ENCODE data around the gene PLEKHB2. TPM values are rescaled to one million over a fixed set of nuclear protein-coding genes. Genes with fewer than 3 reads are reported as not detected.

Gene PLEKHB2
- total RNA-seq (2022) (132 and 139 TPM in 2 replicates), Bru-seq, nascent RNA (percentile 70 among the genes with signal in this experiment), BruChase-seq, experiment 1, labeled RNA remaining after a 2-hour chase (percentile 80 among the genes with signal in this experiment), BruChase-seq, experiment 2, labeled RNA remaining after a 6-hour chase (percentile 91 among the genes with signal in this experiment)
- long read RNA-seq, full-length matches to known transcripts: 132 of 541 reads
- long read RNA-seq, partial matches to known transcripts: 7 of 541 reads
- long read RNA-seq, other reads (novel, unspliced or antisense): 402 of 541 reads

- H3K27me3 ChIP-seq (replicated peaks; ENCODE audit: control insufficient read depth, insufficient read depth, low read length): no peaks in the 10 kb centered on the region
- no TSS peak for BruUV-seq (replicated peaks)
These were observed at the start of gene PLEKHB2 for GRCh38 chr2:131105156-131105949. Gene PLEKHB2 (plus strand): TSS chr2:131105336. CDS start chr2:131120942, 15,606 bp downstream.

GRCh38 chr2:131056204-131056931 lies 48.8 kb upstream of the PLEKHB2 start:
- Mint-ChIP-seq H3K4me1 (ENCODE audit: low read depth, unreplicated experiment) (peaks cover 8% of the 10 kb centered on the region), H3K27me3 (ENCODE audit: insufficient read depth, unreplicated experiment) (no peaks in the 10 kb centered on the region), H3K27ac (ENCODE audit: unreplicated experiment) (peak overlapping the region; percentile 58), H3K36me3 (ENCODE audit: insufficient read depth, unreplicated experiment) (peaks cover 90% of the 10 kb centered on the region), H3K4me3 (ENCODE audit: unreplicated experiment) (no peak overlapping the region), H3K9me3 (ENCODE audit: unreplicated experiment) (no peaks in the 10 kb centered on the region)
- ChIA-PET POLR2A (no interaction called here), CTCF (no interaction called here)
- H3K27me3 ChIP-seq (replicated peaks; ENCODE audit: control insufficient read depth, insufficient read depth, low read length): no peaks in the 10 kb centered on the region
- H3K9me3 ChIP-seq: no peaks in the 10 kb centered on the region
- H3K4me1 ChIP-seq: no peaks in the 10 kb centered on the region
- intact Hi-C loops (cut with micrococcal nuclease; ENCODE audit: unreplicated experiment): no loop called here
- no peak overlapping the region for H3K4me3 ChIP-seq (ENCODE audit: low read depth, low read length)
- TF ChIP-seq CTCF (IDR thresholded peaks at IDR 0.05; ENCODE audit: insufficient read depth in 1 of 2, low read depth in 1 of 2, low read length in 1 of 2, severe bottlenecking in 1 of 2, unreplicated experiment in 1 of 2): no peak
- H3K36me3 ChIP-seq (ENCODE audit: control insufficient read depth, insufficient read depth, low read length): peaks cover 5% of the 10 kb centered on the region; the same call in 1 of the 2 replicates
- no TSS peak for BruUV-seq (replicated peaks)
- no peak for DNase-seq

More at GRCh38 chr2:131105156-131105949, at the start of gene PLEKHB2:
- H3K9me3 ChIP-seq: no peaks in the 10 kb centered on the region
- H3K36me3 Mint-ChIP-seq (ENCODE audit: insufficient read depth, unreplicated experiment): peaks cover 36% of the 10 kb centered on the region
- POLR2A ChIA-PET: interaction anchor here (2.0 kb wide), 1 partner anchor 12 kb away, joined by 18 read pairs; the partner anchor contains the start of gene FAM168B
- DNase-seq: peak; percentile 92 to 97
- peak within 1 kb of the TSS; percentile 97 for H3K4me3 ChIP-seq (ENCODE audit: low read depth, low read length)
- H3K9me3 Mint-ChIP-seq (ENCODE audit: unreplicated experiment): no peaks in the 10 kb centered on the region
- peaks cover 20% of the 10 kb centered on the region for H3K4me1 Mint-ChIP-seq (ENCODE audit: low read depth, unreplicated experiment)
- peak in 1 of 2 experiments; percentile 57 for TF ChIP-seq CTCF (IDR thresholded peaks at IDR 0.05; ENCODE audit: insufficient read depth in 1 of 2, low read depth in 1 of 2, low read length in 1 of 2, severe bottlenecking in 1 of 2, unreplicated experiment in 1 of 2)
- H3K4me3 Mint-ChIP-seq (ENCODE audit: unreplicated experiment): peak within 1 kb of the TSS; percentile 96
- H3K27ac Mint-ChIP-seq (ENCODE audit: unreplicated experiment): peak within 1 kb of the TSS; percentile 92
- H3K4me1 ChIP-seq: 0 out of 2 replicates have a peak, but pooled peaks cover 13% of the 10 kb centered on the region
- CTCF ChIA-PET: interaction anchor here (2.7 kb wide), 1 partner anchor 11 kb away, joined by 14 read pairs; the partner anchor contains the start of gene FAM168B
- intact Hi-C loops (cut with micrococcal nuclease; ENCODE audit: unreplicated experiment): no loop called here
- H3K27me3 Mint-ChIP-seq (ENCODE audit: insufficient read depth, unreplicated experiment): no peaks in the 10 kb centered on the region
- no peaks in the 10 kb centered on the region for H3K36me3 ChIP-seq (ENCODE audit: control insufficient read depth, insufficient read depth, low read length)

- peaks cover 5% of the 10 kb centered on the region; the same call in 1 of the 2 replicates for H3K36me3 ChIP-seq (ENCODE audit: control insufficient read depth, insufficient read depth, low read length)
- no peak for TF ChIP-seq CTCF (IDR thresholded peaks at IDR 0.05; ENCODE audit: insufficient read depth in 1 of 2, low read depth in 1 of 2, low read length in 1 of 2, severe bottlenecking in 1 of 2, unreplicated experiment in 1 of 2)
- ChIA-PET CTCF (no interaction called here), POLR2A (no interaction called here)
- Mint-ChIP-seq H3K4me3 (ENCODE audit: unreplicated experiment) (no peak overlapping the region), H3K36me3 (ENCODE audit: insufficient read depth, unreplicated experiment) (peaks cover 88% of the 10 kb centered on the region), H3K9me3 (ENCODE audit: unreplicated experiment) (no peaks in the 10 kb centered on the region), H3K27me3 (ENCODE audit: insufficient read depth, unreplicated experiment) (no peaks in the 10 kb centered on the region), H3K27ac (ENCODE audit: unreplicated experiment) (no peak overlapping the region), H3K4me1 (ENCODE audit: low read depth, unreplicated experiment) (peaks cover 8% of the 10 kb centered on the region)
- intact Hi-C loops (cut with micrococcal nuclease; ENCODE audit: unreplicated experiment): no loop called here
- H3K4me3 ChIP-seq (ENCODE audit: low read depth, low read length): no peak overlapping the region
- no peaks in the 10 kb centered on the region for H3K4me1 ChIP-seq
- H3K9me3 ChIP-seq: no peaks in the 10 kb centered on the region
- DNase-seq: no peak
- no TSS peak for BruUV-seq (replicated peaks)
- H3K27me3 ChIP-seq (replicated peaks; ENCODE audit: control insufficient read depth, insufficient read depth, low read length): no peaks in the 10 kb centered on the region
These were observed 48.2 kb upstream of the PLEKHB2 start for GRCh38 chr2:131056932-131057287.
